A549 (cell line): ENCODE results near the gene PAM.

ENCODE experiments used
- BHLHE40 ChIP-seq: IDR thresholded peaks from 2 replicates; pipeline ENCODE4 v1.6.1; 2012; ENCODE audit warnings: low read depth, low read length, inconsistent platforms
- CTCF ChIP-seq: fragments of >200 bp; sonication (Bioruptor Twin); formaldehyde crosslinking; IDR thresholded peaks from 3 replicates; pipeline ENCODE4 v1.5.1; 2016
- EP300 ChIP-seq, 2 experiments: fragments of >200 bp; sonication (Bioruptor Twin); formaldehyde crosslinking; IDR thresholded peaks; 2 replicates in 1 of 2; 3 replicates in 1 of 2; pipeline ENCODE4 v1.6.1; 2016 to 2017
- MAFK ChIP-seq: fragments of 450-650 bp; IDR thresholded peaks from 2 replicates; pipeline ENCODE4 v1.6.1; 2014; ENCODE audit not compliant: partially characterized antibody
- POLR2A ChIP-seq: IDR thresholded peaks from 2 replicates; pipeline ENCODE4 v1.6.1; 2012; ENCODE audit warnings: mild to moderate bottlenecking, low read length
- RAD21 ChIP-seq, 2 experiments: fragments of >200 bp in 1 of 2; sonication (Bioruptor Twin) in 1 of 2; formaldehyde crosslinking in 1 of 2; IDR thresholded peaks in 1 of 2; conservative IDR thresholded peaks in 1 of 2; 2 replicates in 1 of 2; 3 replicates in 1 of 2; pipeline ENCODE4 v1.6.1; 2012 to 2018; ENCODE audit warnings: inconsistent platforms in 1 of 2

- no peak for TF ChIP-seq POLR2A
- TF ChIP-seq RAD21 (conservative IDR thresholded peaks at IDR 0.05 in 1 of 2, IDR thresholded peaks at IDR 0.05 in 1 of 2), result no peak
- TF ChIP-seq BHLHE40, result no peak
- no peak for TF ChIP-seq EP300 (IDR thresholded peaks at IDR 0.05)
- TF ChIP-seq CTCF, result no peak
- TF ChIP-seq MAFK, result no peak
These were observed 77.3 kb downstream of the PAM start for GRCh38 chr5:102832445-102832844.
